GM12878 (cell line): ENCODE data around the gene STRA6.

Experiments
- CHD2 ChIP-seq: IDR thresholded peaks from 2 replicates; pipeline ENCODE4 v1.6.1; 2011; ENCODE audit warnings: low read depth, low read length, improper control_type of control experiment, borderline replicate concordance
- CTCF ChIP-seq, 3 experiments: IDR thresholded peaks in 2 of 3; conservative IDR thresholded peaks in 1 of 3; 2 replicates each; pipeline ENCODE4 v1.5.1; 2011; ENCODE audit warnings: low read depth in 3 of 3, low read length in 3 of 3, mild to moderate bottlenecking in 3 of 3, control low read depth in 2 of 3, moderate library complexity in 2 of 3, inconsistent platforms in 1 of 3, mixed read lengths in 1 of 3; ENCODE audit not compliant: control insufficient read depth in 2 of 3, insufficient read depth in 1 of 3; ENCODE audit errors: extremely low read depth in 1 of 3
- EZH2 ChIP-seq: IDR thresholded peaks from 2 replicates; pipeline ENCODE4 v1.6.1; 2012; ENCODE audit warnings: low read depth, mild to moderate bottlenecking, control low read depth, inconsistent platforms, low read length, borderline replicate concordance; ENCODE audit not compliant: control insufficient read depth
- NRF1 ChIP-seq: conservative IDR thresholded peaks from 2 replicates; pipeline ENCODE4 v1.6.1; 2011; ENCODE audit warnings: mild to moderate bottlenecking, low read depth, low read length, improper control_type of control experiment
- REST ChIP-seq: IDR thresholded peaks from 2 replicates; pipeline ENCODE4 v1.6.1; 2012; ENCODE audit warnings: mild to moderate bottlenecking, low read depth, low read length

- TF ChIP-seq EZH2 (no peak), CHD2 (no peak), NRF1 (no peak), CTCF (IDR thresholded peaks at IDR 0.05 in 2 of 3, conservative IDR thresholded peaks at IDR 0.05 in 1 of 3; ENCODE audit: control insufficient read depth in 2 of 3, extremely low read depth in 1 of 3, insufficient read depth in 1 of 3, low read depth in 3 of 3, low read length in 3 of 3) (peak; percentile 27 to 32 (median 28); a peak in 5 of 6 replicates), REST (no peak)
Observed at GRCh38 chr15:74132681-74133651, 69.6 kb downstream of the STRA6 start.
